DND-41 (cell line): ENCODE data around the gene EIF3I.

Source experiments
- ATAC-seq: fragments of 200-7000 bp; cut with Tn5 transposase; 3 replicates; pipeline ENCODE4 v1.9.1; 2021; ENCODE audit warnings: low read depth; ENCODE audit not compliant: insufficient read depth
- DNase-seq: peaks from one replicate; pipeline ENCODE4 v3.0.0-alpha.2; 2020
- H2AFZ ChIP-seq: 2 replicates; pipeline ENCODE4 v1.6.0; 2012; ENCODE audit warnings: low read depth, low read length
- H3K27ac ChIP-seq: 2 replicates; pipeline ENCODE4 v1.5.1; 2012; ENCODE audit warnings: low read length, inconsistent platforms
- H3K27me3 ChIP-seq: fragments of 200-600 bp; sonication (generic); 2 replicates; pipeline ENCODE4 v1.6.0; 2012; ENCODE audit warnings: low read length, mild to moderate bottlenecking, inconsistent platforms; ENCODE audit not compliant: insufficient read depth, poor library complexity
- H3K36me3 ChIP-seq: 2 replicates; pipeline ENCODE4 v1.5.1; 2012; ENCODE audit warnings: low read length, inconsistent platforms; ENCODE audit not compliant: insufficient read depth
- H3K4me1 ChIP-seq: 2 replicates; pipeline ENCODE4 v1.5.1; 2012; ENCODE audit warnings: mild to moderate bottlenecking, low read length; ENCODE audit not compliant: insufficient read depth
- H3K4me2 ChIP-seq: 2 replicates; pipeline ENCODE4 v1.6.0; 2012; ENCODE audit warnings: mild to moderate bottlenecking, moderate library complexity, low read length, inconsistent platforms; ENCODE audit not compliant: insufficient read depth
- H3K4me3 ChIP-seq, 2 experiments: fragments of 200-600 bp in 1 of 2; shearing (Covaris generic) in 1 of 2; 2 replicates each; pipeline ENCODE4 v1.5.1; 2012 to 2016; ENCODE audit warnings: inconsistent platforms in 2 of 2, low read length in 2 of 2, mild to moderate bottlenecking in 2 of 2, low read depth in 1 of 2, moderate library complexity in 1 of 2
- H3K79me2 ChIP-seq: 2 replicates; pipeline ENCODE4 v1.6.0; 2012; ENCODE audit warnings: low read length, inconsistent platforms; ENCODE audit not compliant: insufficient read depth
- H3K9ac ChIP-seq: 2 replicates; pipeline ENCODE4 v1.6.0; 2012; ENCODE audit warnings: low read depth, mild to moderate bottlenecking, inconsistent platforms, low read length, moderate library complexity
- H3K9me3 ChIP-seq: 2 replicates; pipeline ENCODE4 v1.5.1; 2012; ENCODE audit warnings: low read length, moderate library complexity, mild to moderate bottlenecking, inconsistent platforms; ENCODE audit not compliant: insufficient read depth, severe bottlenecking
- H4K20me1 ChIP-seq: 2 replicates; pipeline ENCODE4 v1.6.0; 2012; ENCODE audit warnings: low read length; ENCODE audit not compliant: insufficient read depth
- CTCF ChIP-seq: IDR thresholded peaks from 2 replicates; pipeline ENCODE4 v1.5.1; 2012; ENCODE audit warnings: borderline replicate concordance, low read length, moderate library complexity, mild to moderate bottlenecking; ENCODE audit not compliant: poor library complexity, severe bottlenecking; ENCODE audit errors: extremely low read depth
- EZH2 ChIP-seq: IDR thresholded peaks from 3 replicates; pipeline ENCODE4 v1.6.1; 2012; ENCODE audit warnings: borderline replicate concordance, low read depth, mild to moderate bottlenecking, moderate library complexity, low read length, inconsistent platforms; ENCODE audit not compliant: severe bottlenecking

The EIF3I gene

GRCh38 chr1:32247983-32248889 is 26.0 kb downstream of the EIF3I start:
- H3K27me3 ChIP-seq: no peaks in the 10 kb centered on the region
- peak overlapping the region; percentile 70 for H3K9ac ChIP-seq

GRCh38 chr1:32249831-32250525 is 27.8 kb downstream of the EIF3I start:
- H3K79me2 ChIP-seq: peaks cover 43% of the 10 kb centered on the region
- no peaks in the 10 kb centered on the region for H3K27me3 ChIP-seq
- no peaks in the 10 kb centered on the region for H4K20me1 ChIP-seq
- peak; percentile 93 for DNase-seq
- peak overlapping the region; percentile 70 for H3K9ac ChIP-seq
- TF ChIP-seq EZH2 (no peak), CTCF (no peak)
- H3K27ac ChIP-seq: peak overlapping the region; percentile 98
- peak overlapping the region in 1 of 2 experiments; percentile 63; a peak in 2 of 4 replicates for H3K4me3 ChIP-seq
- H3K36me3 ChIP-seq: peaks cover 5% of the 10 kb centered on the region; the same call in 1 of the 2 replicates
- H2AFZ ChIP-seq: peak overlapping the region; percentile 63
- ATAC-seq: peak; percentile 74
- no peaks in the 10 kb centered on the region for H3K9me3 ChIP-seq
- peaks cover 79% of the 10 kb centered on the region for H3K4me1 ChIP-seq
- H3K4me2 ChIP-seq: peak overlapping the region; percentile 81

More at GRCh38 chr1:32247983-32248889, 26.0 kb downstream of the EIF3I start:
- Histone ChIP-seq H3K4me3 (no peak overlapping the region; a peak in 1 of 4 replicates), H4K20me1 (no peaks in the 10 kb centered on the region), H3K36me3 (no peaks in the 10 kb centered on the region; the same call in 1 of the 2 replicates), H3K79me2 (peaks cover 25% of the 10 kb centered on the region), H3K4me1 (peaks cover 63% of the 10 kb centered on the region), H3K4me2 (peak overlapping the region; percentile 41), H3K9me3 (no peaks in the 10 kb centered on the region), H2AFZ (peak overlapping the region; percentile 28; the same call in 1 of the 2 replicates), H3K27ac (peak overlapping the region; percentile 98)
- peak; percentile 48 for TF ChIP-seq CTCF
- TF ChIP-seq EZH2: no peak
- ATAC-seq (peak; percentile 16), DNase-seq (peak; percentile 86)

- peaks cover 54% of the 10 kb centered on the region for H3K79me2 ChIP-seq
- no peaks in the 10 kb centered on the region for H4K20me1 ChIP-seq
- ATAC-seq (peak; percentile 69), DNase-seq (peak; percentile 87)
- peak within 1 kb of the TSS; percentile 19 to 63 for H3K4me3 ChIP-seq
- peaks cover 5% of the 10 kb centered on the region; the same call in 1 of the 2 replicates for H3K36me3 ChIP-seq
- H3K27ac ChIP-seq: peak within 1 kb of the TSS; percentile 98
- peak within 1 kb of the TSS; percentile 70 for H3K9ac ChIP-seq
- TF ChIP-seq EZH2 (no peak), CTCF (no peak)
- peaks cover 89% of the 10 kb centered on the region for H3K4me1 ChIP-seq
- peak within 1 kb of the TSS; percentile 66 for H2AFZ ChIP-seq
- H3K27me3 ChIP-seq: no peaks in the 10 kb centered on the region
- no peaks in the 10 kb centered on the region for H3K9me3 ChIP-seq
- peak within 1 kb of the TSS; percentile 81 for H3K4me2 ChIP-seq
Observed at GRCh38 chr1:32250893-32251716, 28.9 kb downstream of the EIF3I start, which contains the start of gene LCK. Gene LCK (plus strand): TSS chr1:32251265. CDS start chr1:32274330, 23,065 bp downstream.
